Stimulated activated CD4-positive, alpha-beta T cell treated with anti-CD3 and anti-CD28 coated beads, Interleukin-1b, Interleukin-23, amount 100 ng/mL, for 24 hours (primary cell): ENCODE measurements around the gene UAP1L1.

ENCODE experiments used
- DNase-seq, 4 experiments: peaks; one replicate each; pipeline ENCODE4 v3.0.0-alpha.2; 2020; ENCODE audit warnings: low read depth in 4 of 4, low spot score in 1 of 4

UAP1L1 gene

GRCh38 chr9:137089232-137089947 is 12.1 kb downstream of the UAP1L1 start:
- no peak for DNase-seq

- peak; percentile 62 to 80 (median 66) for DNase-seq
These were observed 18.6 kb downstream of the UAP1L1 start for GRCh38 chr9:137095664-137096517.

- DNase-seq, result no peak
These were observed 19.6 kb downstream of the UAP1L1 start for GRCh38 chr9:137096785-137097546.

- DNase-seq, result no peak
These were observed 20.6 kb downstream of the UAP1L1 start for GRCh38 chr9:137097761-137098462.

- no peak for DNase-seq
These were observed 21.9 kb downstream of the UAP1L1 start for GRCh38 chr9:137099231-137099630.

- DNase-seq, result no peak
These were observed 26.1 kb downstream of the UAP1L1 start for GRCh38 chr9:137103206-137103999.

GRCh38 chr9:137105814-137106661 is 28.7 kb downstream of the UAP1L1 start:
- no peak for DNase-seq

GRCh38 chr9:137106662-137107250 is 29.4 kb downstream of the UAP1L1 start:
- no peak for DNase-seq

- DNase-seq, result no peak
These were observed 30.1 kb downstream of the UAP1L1 start for GRCh38 chr9:137107312-137107921.

GRCh38 chr9:137107982-137108381 is 30.7 kb downstream of the UAP1L1 start:
- DNase-seq, result no peak

- no peak for DNase-seq
These were observed 31.4 kb downstream of the UAP1L1 start for GRCh38 chr9:137108608-137109249.

GRCh38 chr9:137109250-137110146 is 32.2 kb downstream of the UAP1L1 start:
- no peak for DNase-seq

GRCh38 chr9:137110147-137110910 is 33.0 kb downstream of the UAP1L1 start:
- no peak for DNase-seq

GRCh38 chr9:137110911-137111787 is 33.8 kb downstream of the UAP1L1 start:
- DNase-seq, result no peak
